Amniotic stem cell (primary cell): ENCODE measurements around the gene ADCY10.
"Not testable (repeated sequence)": the region's sequence is repeated elsewhere in the genome, so short reads cannot be mapped to it uniquely, and the experiment has no call there.

Experiments used
- DNase-seq: peaks from one replicate; lab custom pipeline; 2025; lab: John Stamatoyannopoulos, UW

Gene ADCY10

GRCh38 chr1:167806676-167807075, 107.3 kb downstream of the ADCY10 start:
- not testable (repeated sequence) for DNase-seq

DNA sequence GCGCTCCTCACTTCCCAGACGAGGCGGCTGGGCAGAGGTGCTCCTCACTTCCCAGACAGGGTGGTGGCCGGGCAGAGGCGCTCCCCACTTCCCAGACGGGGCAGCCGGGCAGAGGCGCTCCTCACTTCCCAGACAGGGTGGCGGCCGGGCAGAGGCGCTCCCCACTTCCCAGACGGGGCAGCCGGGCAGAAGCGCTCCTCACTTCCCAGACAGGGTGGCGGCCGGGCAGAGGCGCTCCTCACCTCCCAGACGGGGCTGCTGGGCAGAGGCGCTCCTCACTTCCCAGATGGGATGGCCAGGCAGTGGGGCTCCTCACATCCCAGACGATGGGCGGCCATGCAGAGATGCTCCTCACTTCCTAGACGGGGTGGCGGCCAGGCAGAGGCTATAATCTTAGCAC, 107.7 kb downstream of the ADCY10 start:
- DNase-seq = not testable (repeated sequence)

DNA sequence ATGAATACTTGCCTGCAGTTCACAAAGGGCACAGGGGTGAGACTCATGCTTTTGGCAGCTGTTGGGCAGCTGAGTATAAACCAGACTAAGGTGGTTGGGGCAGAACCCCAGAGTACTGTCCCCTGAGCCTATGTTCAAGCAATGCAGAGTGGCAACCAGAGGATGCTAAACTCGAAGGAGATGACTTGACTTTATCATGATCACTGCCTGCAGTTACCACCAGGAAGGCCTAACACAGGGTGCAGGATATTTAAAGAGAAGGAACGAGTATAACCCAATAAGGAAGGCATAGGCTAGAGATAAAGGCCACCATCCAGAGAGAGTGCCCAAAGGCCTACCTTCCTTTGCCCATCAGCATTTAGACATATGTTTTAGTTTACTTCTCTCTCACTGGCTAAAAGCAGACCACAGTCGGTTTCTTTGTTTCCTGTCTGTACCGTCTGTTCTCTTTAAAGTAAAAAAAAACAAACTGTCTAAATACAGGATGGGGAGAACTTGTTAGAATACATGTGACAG, 108.8 kb downstream of the ADCY10 start:
- no peak for DNase-seq

DNA sequence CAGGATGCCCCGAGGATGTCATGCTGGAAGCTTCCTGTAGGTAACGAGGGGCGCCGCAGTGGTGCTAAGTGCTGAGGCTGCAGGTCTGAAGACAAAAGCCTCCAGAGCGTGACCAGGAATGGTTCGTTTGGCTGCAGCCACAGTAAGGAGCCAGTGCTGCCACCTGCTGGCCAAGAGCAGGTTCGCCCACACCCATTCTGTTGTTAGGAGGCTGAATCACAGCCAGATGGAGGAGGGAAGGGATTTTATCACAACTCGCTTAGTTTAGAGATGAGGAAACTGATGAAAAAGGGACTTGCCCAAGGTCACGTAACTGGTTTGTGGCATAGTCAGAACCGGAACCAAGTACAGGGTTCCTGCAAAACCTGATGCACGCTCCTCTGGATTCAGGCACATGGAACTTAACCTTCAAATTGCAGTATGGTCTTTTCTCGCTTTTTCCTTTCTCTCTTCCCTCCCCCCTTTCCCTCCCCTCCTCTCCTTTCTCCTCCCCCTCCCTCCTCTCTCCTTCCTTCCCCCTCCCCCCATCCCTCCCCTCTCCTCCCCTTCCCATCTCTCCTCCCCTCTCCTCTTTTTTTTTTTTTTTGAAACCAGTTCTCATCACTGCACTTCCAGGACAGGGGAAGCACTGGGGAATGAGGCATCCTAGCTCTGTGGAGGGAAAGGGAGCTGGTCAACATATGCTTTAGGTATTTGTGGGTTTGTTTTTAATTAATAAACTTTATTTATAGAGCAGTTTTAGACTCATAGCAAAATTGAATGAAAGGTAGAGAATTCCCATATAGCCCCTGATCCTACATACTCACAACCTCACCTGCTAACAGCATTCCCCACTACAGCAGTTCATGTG, 110.4 kb downstream of the ADCY10 start:
- peak; percentile 93 for DNase-seq

- DNase-seq = no peak
Observed at GRCh38 chr1:167802235-167802634, 111.7 kb downstream of the ADCY10 start.

DNA sequence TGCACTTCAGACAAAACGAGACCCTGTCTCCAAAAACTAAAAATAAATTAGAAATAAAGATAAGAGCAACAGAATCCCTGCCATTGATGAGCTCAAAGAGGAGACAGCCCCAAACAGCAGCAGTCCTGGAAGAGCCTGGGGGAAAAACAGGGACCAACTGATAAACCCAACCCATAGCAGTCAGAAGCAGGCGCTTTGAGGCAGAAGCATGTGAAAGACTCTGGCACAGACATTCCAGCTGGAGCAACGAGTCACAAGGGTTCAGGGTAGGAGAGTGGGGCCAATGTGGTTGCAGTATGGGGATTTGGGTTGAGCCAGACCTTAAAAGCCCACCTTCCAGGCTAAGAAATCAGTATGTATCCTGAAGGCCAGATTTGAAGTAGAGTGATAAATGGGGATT, 113.7 kb downstream of the ADCY10 start:
- no peak for DNase-seq

DNA sequence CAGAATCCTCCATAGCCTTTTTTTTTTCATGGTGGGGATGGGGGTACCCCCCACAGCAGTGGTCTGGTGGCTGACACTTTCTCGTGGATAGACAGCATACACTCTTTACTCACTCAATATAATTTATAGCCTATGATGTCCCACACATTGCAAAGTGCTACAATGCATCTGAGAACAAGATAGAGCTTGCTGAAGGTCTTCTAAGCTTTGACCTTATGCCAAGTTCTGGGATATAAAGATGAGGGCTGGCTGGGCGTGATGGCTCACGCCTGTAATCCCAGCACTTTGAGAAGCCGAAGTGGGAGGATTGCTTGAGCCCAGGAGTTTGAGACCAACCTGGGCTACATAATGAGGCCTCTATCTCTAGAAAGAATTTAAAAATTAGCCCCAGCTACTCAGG, 114.2 kb downstream of the ADCY10 start:
- DNase-seq = no peak

DNA sequence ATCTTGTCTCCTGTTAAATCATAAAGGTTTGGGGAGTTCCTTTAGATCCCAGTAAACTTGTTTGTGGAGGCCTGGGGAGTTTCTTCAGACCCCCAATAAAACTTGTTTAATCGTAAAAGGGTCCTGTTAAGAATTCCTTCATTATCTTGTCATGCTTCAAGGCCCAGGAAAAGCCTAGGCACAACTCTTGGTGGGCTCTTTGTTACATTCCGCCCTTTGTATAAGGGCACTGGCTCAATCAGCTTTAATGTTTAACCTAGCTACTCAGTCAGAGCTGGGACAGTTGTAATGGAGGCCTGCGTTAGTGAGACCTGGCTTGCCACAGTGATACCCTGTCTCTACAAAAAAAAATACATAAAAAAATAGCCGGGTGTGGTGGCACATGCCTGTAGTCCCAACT, 115.0 kb downstream of the ADCY10 start:
- DNase-seq = no peak

- DNase-seq = peak; percentile 67
Observed at GRCh38 chr1:167797015-167797414, 116.9 kb downstream of the ADCY10 start.

DNA sequence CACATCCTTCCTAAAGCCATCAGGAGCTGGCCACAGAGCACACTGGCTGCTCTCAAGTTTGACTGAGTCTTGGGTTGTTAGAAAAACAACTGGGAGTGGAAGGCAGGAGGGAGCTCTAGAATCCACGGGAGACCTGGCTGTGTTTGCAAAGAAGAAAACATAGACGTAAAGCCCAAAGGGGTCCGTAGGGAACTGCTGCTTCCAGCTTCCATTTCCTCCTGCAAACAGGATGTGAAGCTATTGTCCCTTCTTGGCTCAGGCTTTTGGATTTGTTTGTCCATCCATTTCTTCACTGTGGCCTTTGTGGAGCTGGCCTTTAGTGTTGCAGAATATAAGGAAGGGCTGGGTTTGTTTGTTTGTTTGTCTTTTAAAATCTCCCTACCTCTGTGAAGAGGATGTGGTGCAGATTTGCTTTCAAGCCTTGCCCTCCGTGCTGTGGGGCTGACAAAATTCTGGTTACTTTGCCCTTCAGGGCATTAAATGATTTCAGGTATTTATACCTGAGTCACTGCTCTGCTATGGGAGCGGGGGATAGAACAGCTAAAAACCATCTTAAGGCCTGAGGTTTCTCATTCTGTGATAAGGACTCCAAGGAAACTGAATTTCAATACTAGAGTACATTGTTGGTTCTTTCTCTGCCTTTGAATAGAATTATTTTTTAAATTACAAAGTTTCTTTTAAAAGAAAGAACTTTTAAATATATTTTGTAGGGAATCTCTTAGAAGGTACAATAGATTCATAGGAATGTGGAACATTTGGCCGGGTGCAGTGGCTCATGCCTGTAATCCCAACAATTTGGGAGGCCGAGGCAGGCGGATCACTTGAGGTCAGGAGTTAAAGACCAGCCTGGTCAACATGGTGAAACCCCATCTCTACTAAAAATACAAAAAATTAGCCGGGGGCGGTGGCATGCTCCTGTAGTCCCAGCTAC, 117.9 kb downstream of the ADCY10 start:
- DNase-seq = no peak

DNA sequence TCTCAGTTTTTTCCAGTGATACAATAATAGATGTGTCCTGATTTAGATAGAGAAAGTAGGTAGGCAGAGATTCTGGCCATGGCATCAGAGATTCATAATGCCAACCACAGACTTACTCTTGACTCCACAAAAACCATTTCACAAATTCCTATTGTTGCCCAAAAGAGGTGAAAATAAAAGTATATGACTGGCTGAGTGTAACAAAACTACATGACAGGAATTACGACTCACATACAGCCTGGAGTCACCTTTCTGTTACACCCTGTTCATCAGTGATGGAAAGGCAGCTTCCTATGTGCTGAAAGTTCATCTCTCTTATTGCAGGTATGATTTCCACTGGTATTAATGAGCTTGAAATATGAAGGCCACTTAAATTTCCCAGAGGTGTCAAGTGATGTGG, 119.9 kb downstream of the ADCY10 start:
- no peak for DNase-seq

DNA sequence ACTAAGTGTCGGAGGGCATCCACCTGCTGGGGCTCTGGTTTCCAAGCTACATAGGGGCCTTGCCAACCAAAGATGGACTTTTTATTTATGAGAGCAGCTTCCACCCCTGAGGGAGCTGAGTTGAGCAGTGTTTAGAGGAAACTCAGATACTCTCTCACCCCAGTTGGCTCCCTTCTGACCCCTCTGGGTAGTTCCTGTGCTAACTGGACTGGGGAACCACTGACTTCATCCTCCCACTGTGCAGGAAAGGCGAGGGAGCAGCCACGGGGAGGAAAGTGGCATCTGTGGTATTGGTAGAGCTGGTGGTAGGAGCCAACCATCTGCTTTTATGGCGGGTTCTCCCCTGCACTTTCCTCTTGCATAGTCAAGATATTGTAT, 121.8 kb downstream of the ADCY10 start:
- DNase-seq = no peak

- no peak for DNase-seq
Observed at GRCh38 chr1:167791281-167792187, 122.4 kb downstream of the ADCY10 start.

- DNase-seq = no peak
Observed at GRCh38 chr1:167790117-167790516, 123.8 kb downstream of the ADCY10 start.

DNA sequence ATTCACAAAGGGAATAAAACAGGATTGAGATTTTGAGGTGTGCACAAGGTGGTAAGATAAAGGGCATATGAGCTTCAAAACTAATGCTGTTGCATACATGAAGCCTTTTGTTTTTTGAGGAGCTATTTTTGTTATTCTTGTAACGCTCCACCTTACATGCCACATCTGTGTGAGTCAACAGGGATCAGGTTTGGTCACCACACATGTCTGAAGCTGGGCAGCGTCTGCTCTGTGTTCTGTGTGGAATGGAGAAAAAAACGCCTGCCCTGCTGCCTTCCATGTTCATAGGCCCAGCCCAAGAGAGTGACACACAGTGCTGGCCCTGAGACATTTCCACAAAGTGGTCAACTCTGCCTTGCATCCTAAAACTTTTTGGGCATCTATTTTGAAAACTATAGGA, 124.4 kb downstream of the ADCY10 start:
- DNase-seq = peak; percentile 12

- DNase-seq = no peak
Observed at GRCh38 chr1:167786502-167786901, 127.4 kb downstream of the ADCY10 start.

DNA sequence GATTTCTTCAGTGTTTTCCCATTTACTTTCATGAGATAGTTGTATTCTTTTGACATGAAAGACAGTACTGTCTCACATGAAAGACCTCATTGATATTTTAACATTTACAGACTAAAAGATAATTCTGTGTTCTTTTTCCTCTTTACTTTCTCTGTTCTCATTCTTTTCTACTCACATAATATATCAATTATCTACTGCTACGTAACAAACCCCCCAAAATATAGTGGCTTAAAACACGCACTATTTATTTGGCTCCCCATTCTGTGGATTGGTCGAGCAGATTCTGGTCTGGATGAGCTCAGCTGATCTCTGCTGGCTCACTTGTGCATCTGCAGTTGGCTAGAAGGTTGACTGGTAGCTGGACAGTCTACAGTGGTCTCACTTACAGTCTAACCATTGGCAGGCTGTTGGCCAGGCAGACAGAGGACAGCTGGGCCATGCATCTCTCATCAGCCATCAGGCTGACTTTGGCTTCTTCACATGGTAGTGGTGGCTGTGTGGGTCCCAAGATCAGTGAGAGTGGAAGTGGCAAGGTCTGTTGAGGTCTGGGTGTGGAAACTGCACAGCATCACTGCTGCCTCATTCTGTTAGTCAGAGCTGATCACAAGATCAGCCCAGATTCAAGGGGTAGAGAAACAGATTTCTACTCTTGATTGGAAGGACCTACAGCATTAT, 128.9 kb downstream of the ADCY10 start:
- no peak for DNase-seq

GRCh38 chr1:167782946-167783345, 131.0 kb downstream of the ADCY10 start:
- no peak for DNase-seq

- DNase-seq = no peak
Observed at GRCh38 chr1:167781558-167781957, 132.4 kb downstream of the ADCY10 start.

DNA sequence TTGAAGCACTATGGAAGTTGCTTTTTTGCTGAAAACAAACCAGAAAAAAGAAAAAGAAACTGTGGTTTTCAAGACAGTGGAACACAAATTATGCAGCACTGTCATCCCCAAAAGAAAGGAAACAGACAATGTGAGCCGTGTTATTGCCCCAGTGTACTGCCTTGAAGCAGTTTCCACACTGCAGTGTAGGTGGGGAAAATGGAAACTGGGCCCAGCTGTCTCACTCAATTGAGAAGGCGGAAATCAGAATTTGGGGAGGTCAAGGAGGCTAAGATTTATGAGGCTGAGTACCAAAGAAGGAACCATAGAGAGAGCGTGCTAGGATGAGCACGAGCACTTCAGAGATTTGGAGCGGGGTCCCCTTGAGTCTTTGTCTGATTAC, 136.7 kb downstream of the ADCY10 start:
- DNase-seq = no peak

- DNase-seq = no peak
Observed at GRCh38 chr1:167776616-167777268, 137.2 kb downstream of the ADCY10 start.
